ENCODE measurements around the gene ZBTB25.

DNA sequence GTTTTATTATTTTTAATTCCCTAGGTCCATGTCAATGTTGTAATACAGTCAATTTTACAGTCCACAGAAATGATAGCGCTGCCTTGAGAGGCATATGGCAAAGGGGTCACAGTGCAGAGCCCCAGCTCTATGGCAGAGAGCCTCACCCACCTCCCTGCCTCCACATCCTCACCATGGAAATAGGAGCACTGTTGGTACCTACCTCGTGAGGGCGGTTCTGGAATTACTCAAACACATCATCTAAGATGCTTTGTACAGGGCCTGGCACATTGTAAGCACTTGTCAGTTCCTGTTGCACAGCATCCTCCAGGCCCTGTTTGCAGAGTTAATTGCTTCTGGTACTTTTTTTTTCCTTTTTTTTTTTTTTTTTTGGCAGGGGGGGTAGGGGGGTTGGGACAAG lies 42.4 kb downstream of the ZBTB25 start:
- TF ChIP-seq, protein P1, sequence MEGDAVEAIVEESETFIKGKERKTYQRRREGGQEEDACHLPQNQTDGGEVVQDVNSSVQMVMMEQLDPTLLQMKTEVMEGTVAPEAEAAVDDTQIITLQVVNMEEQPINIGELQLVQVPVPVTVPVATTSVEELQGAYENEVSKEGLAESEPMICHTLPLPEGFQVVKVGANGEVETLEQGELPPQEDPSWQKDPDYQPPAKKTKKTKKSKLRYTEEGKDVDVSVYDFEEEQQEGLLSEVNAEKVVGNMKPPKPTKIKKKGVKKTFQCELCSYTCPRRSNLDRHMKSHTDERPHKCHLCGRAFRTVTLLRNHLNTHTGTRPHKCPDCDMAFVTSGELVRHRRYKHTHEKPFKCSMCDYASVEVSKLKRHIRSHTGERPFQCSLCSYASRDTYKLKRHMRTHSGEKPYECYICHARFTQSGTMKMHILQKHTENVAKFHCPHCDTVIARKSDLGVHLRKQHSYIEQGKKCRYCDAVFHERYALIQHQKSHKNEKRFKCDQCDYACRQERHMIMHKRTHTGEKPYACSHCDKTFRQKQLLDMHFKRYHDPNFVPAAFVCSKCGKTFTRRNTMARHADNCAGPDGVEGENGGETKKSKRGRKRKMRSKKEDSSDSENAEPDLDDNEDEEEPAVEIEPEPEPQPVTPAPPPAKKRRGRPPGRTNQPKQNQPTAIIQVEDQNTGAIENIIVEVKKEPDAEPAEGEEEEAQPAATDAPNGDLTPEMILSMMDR (conservative IDR thresholded peaks at IDR 0.05; ENCODE audit: low read length), result no peak
- TF ChIP-seq EZH2phosphoT487 (IDR thresholded peaks at IDR 0.05; ENCODE audit: borderline replicate concordance), result no peak
